22Rv1 (cell line): ENCODE results near the gene ITPR2.

Source experiments
- CTCF ChIP-seq: fragments of 450-650 bp; IDR thresholded peaks from 2 replicates; pipeline ENCODE4 v1.5.1; 2017; ENCODE audit warnings: mild to moderate bottlenecking
- ZFX ChIP-seq: fragments of 450-650 bp; IDR thresholded peaks from 2 replicates; pipeline ENCODE4 v1.6.1; 2017; ENCODE audit warnings: antibody characterized with exemption, borderline replicate concordance

- TF ChIP-seq CTCF (no peak), ZFX (no peak)
These were observed 433.6 kb downstream of the ITPR2 start for GRCh38 chr12:26399381-26399780.
